Ovary (tissue), 9 donors: ENCODE measurements around the gene NPFF. TPM values are rescaled to one million over a fixed set of nuclear protein-coding genes. Genes with fewer than 3 reads are reported as not detected.

Experiments used
- DNase-seq, 5 donors: peaks; one replicate each; pipeline ENCODE4 v3.0.0-alpha.2; 2019 to 2020
- H3K27ac ChIP-seq, 2 donors: fragments of 200-600 bp; one replicate each; pipeline versions ENCODE4 v1.5.1 to v1.8.0; 2019 to 2022
- H3K27me3 ChIP-seq: fragments of 200-600 bp; one replicate; pipeline ENCODE4 v1.8.0; 2022
- H3K36me3 ChIP-seq: fragments of 200-600 bp; sonication (generic); one replicate; pipeline ENCODE4 v1.5.1; 2019
- H3K4me1 ChIP-seq: one replicate; pipeline ENCODE4 v1.8.1; 2013; ENCODE audit warnings: mild to moderate bottlenecking, moderate library complexity; ENCODE audit not compliant: insufficient read depth
- H3K4me3 ChIP-seq: fragments of 200-600 bp; sonication (generic); one replicate; pipeline ENCODE4 v1.5.1; 2017
- H3K9me3 ChIP-seq, 2 donors: fragments of 200-600 bp in 1 of 2; sonication (generic) in 1 of 2; one replicate each; pipeline versions ENCODE4 v1.5.1 to v1.8.1; 2013 to 2019; ENCODE audit warnings: mild to moderate bottlenecking in 1 of 2, moderate library complexity in 1 of 2
- CTCF ChIP-seq, 3 donors: fragments of 450-650 bp in 2 of 3; fragments of 200-600 bp in 1 of 3; IDR thresholded peaks; one replicate each; pipeline versions ENCODE4 v1.5.1 to v1.8.0; 2016 to 2022; ENCODE audit warnings: antibody characterized with exemption in 3 of 3, mild to moderate bottlenecking in 1 of 3
- EP300 ChIP-seq: sonication (generic); formaldehyde crosslinking; IDR thresholded peaks from one replicate; pipeline ENCODE4 v1.6.1; 2017; ENCODE audit warnings: antibody characterized with exemption
- POLR2A ChIP-seq: fragments of 450-650 bp; IDR thresholded peaks from one replicate; pipeline ENCODE4 v1.6.1; 2017; ENCODE audit warnings: antibody characterized with exemption, mild to moderate bottlenecking, moderate library complexity
- WGBS, 3 donors: extraction: QIAGEN DNeasy Blood & Tissue Kit in 1 of 3; methylation state at CpG; one replicate each; pipeline versions ENCODE4 v1.1.5 to v1.1.7; 2013 to 2017; 5-methylcytosine and 5-hydroxymethylcytosine counted together
- intact Hi-C, 4 donors: fragments of 100-400 bp; cut with DNase I; formaldehyde crosslinking; loops; one replicate each; pipeline versions ENCODE4 v1.11.0 to v1.15.1; 2022 to 2023
- polyA plus RNA-seq, 2 donors: library from polyadenylated mRNA; stranded (reverse); fragments of 200-250 nt in 1 of 2; fragments of 350-450 nt in 1 of 2; fragmentation: Illumina TruSeq in 1 of 2; extraction: RNeasy Lipid Tissue Mini Kit (QIAGEN cat#74804) in 1 of 2; gene quantifications; one replicate each; pipeline ENCODE4 v1.2.3, GENCODE V29; 2013 to 2014
- total RNA-seq, 7 donors: library from RNA; depleted of rRNA in 2 of 7; stranded (reverse); fragments of >200 nt in 2 of 7; fragmentation: NEBNext Ultra II Directional in 3 of 7; extraction: Animal tissue kit (Norgen Biotek cat#: 25700) in 3 of 7; gene quantifications; one replicate each; pipeline versions ENCODE4 v1.1.0 to v1.2.4, GENCODE V29; 2016 to 2023
- donor health status: DM: no; HTN: no; CAD: no; lungs with moderate emphysema.
- donor health status: DM: no; HTN: no; CAD: no.
- donor health status: Bipolar disorder and iron deficiency.
- donor health status: DM: yes; HTN: yes; CAD: no.
- donor health status: DM: no; HTN: no; CAD: no.
- donor health status: DM: yes; HTN: yes; CAD: no.

Gene NPFF
- total and polyA plus RNA-seq, 9 donors = 0.68 to 1.1 TPM; not detected in 7

- H3K4me3 ChIP-seq = no peak overlapping the region
- TF ChIP-seq POLR2A (no peak), CTCF (IDR thresholded peaks at IDR 0.05) (no peak), EP300 (no peak)
- no peak for DNase-seq
- H3K36me3 ChIP-seq = no peaks in the 10 kb centered on the region
- H3K9me3 ChIP-seq = no peaks in the 10 kb centered on the region
- WGBS, 3 donors = 61 to 81% (median 71%) methylated on average over 1 of the region's 1 CpG
- H3K27ac ChIP-seq = no peak overlapping the region
- no peaks in the 10 kb centered on the region for H3K27me3 ChIP-seq
- no peaks in the 10 kb centered on the region for H3K4me1 ChIP-seq
- intact Hi-C loops = loop anchor here in 1 of 4 donors (2.0 kb wide), 1 partner anchor 17 kb away; no protein-coding TSS in a partner anchor
Measured at GRCh38 chr12:53472056-53472582, 35.2 kb downstream of the NPFF start.

- 52 to 69% (median 65%) methylated on average over 1 of the region's 1 CpG for WGBS, 3 donors
- intact Hi-C loops = no loop called here
- no peak for DNase-seq
- H3K27me3 ChIP-seq = no peaks in the 10 kb centered on the region
- no peak overlapping the region for H3K4me3 ChIP-seq
- no peak for TF ChIP-seq POLR2A
- no peak for TF ChIP-seq CTCF (IDR thresholded peaks at IDR 0.05)
- no peak for TF ChIP-seq EP300
- no peaks in the 10 kb centered on the region for H3K36me3 ChIP-seq
- no peaks in the 10 kb centered on the region for H3K9me3 ChIP-seq
- H3K27ac ChIP-seq = no peak overlapping the region
- no peaks in the 10 kb centered on the region for H3K4me1 ChIP-seq
Measured at GRCh38 chr12:53468282-53468681, 39.0 kb downstream of the NPFF start.

DNA sequence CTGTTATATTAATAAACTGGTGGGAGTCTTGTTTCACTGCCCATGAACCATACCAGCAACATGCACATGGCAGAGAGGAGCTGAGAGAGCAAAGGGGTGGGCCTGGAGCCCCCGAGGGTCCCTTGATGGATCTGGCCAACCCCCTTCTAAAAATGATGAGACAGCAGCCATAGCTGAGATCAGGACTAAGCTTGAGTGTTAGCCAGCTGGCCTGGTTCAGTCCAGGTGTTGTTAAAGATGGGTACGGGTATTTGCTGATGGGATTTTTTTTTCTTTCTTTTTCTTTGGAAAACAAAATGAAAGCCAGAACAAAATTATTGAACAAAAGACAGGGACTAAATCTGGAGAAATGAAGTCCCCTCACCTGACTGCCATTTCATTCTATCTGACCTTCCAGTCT is 39.4 kb downstream of the NPFF start:
- 49 to 62% (median 52%) methylated on average over 2 of the region's 2 CpGs for WGBS, 3 donors
- Histone ChIP-seq H3K4me3 (no peak overlapping the region), H3K9me3 (no peaks in the 10 kb centered on the region), H3K27ac (no peak overlapping the region), H3K36me3 (no peaks in the 10 kb centered on the region), H3K4me1 (no peaks in the 10 kb centered on the region), H3K27me3 (no peaks in the 10 kb centered on the region)
- TF ChIP-seq CTCF (IDR thresholded peaks at IDR 0.05) = no peak
- TF ChIP-seq POLR2A = no peak
- no peak for TF ChIP-seq EP300
- intact Hi-C loops = no loop called here
- no peak for DNase-seq

- H3K4me1 ChIP-seq = no peaks in the 10 kb centered on the region
Measured at GRCh38 chr12:53467082-53467481, 40.2 kb downstream of the NPFF start.

More at GRCh38 chr12:53467082-53467481, 40.2 kb downstream of the NPFF start:
- intact Hi-C loops = no loop called here
- Histone ChIP-seq H3K4me3 (no peak overlapping the region), H3K9me3 (no peaks in the 10 kb centered on the region), H3K27me3 (no peaks in the 10 kb centered on the region), H3K36me3 (no peaks in the 10 kb centered on the region), H3K27ac (no peak overlapping the region)
- 54 to 64% (median 57%) methylated on average over 5 of the region's 5 CpGs for WGBS, 3 donors
- TF ChIP-seq CTCF (IDR thresholded peaks at IDR 0.05) = no peak
- no peak for TF ChIP-seq EP300
- DNase-seq = no peak
